Activated T-helper 17 cell treated with anti-CD3 and anti-CD28 coated beads, Interleukin-2, amount 50 U/mL, for 72 hours (primary cell): ENCODE data around the gene TADA2B. TPM values are rescaled to one million over a fixed set of nuclear protein-coding genes. Genes with fewer than 3 reads are reported as not detected.

Experiments used
- ATAC-seq: fragments of 150-1000 bp; cut with Tn5 transposase; replicated peaks from 2 replicates; pipeline ENCODE4 v1.10.0; 2021; ENCODE audit warnings: mild to moderate bottlenecking, moderate library complexity
- H3K27ac Mint-ChIP-seq: one replicate; pipeline ENCODE4 v1.8.0; 2022; ENCODE audit warnings: mixed read lengths
- H3K27me3 Mint-ChIP-seq: one replicate; pipeline ENCODE4 v1.8.0; 2022; ENCODE audit warnings: mixed read lengths
- H3K36me3 Mint-ChIP-seq: one replicate; pipeline ENCODE4 v1.8.0; 2022; ENCODE audit warnings: low read depth, mild to moderate bottlenecking, mixed read lengths
- H3K4me1 Mint-ChIP-seq: one replicate; pipeline ENCODE4 v1.8.0; 2022; ENCODE audit warnings: mixed read lengths
- H3K4me3 Mint-ChIP-seq: one replicate; pipeline ENCODE4 v1.8.0; 2022; ENCODE audit warnings: mild to moderate bottlenecking, mixed read lengths
- H3K9me3 Mint-ChIP-seq: one replicate; pipeline ENCODE4 v1.8.0; 2022; ENCODE audit warnings: mixed read lengths
- total RNA-seq, 2 donors: library from RNA; stranded (reverse); gene quantifications; one replicate each; pipeline ENCODE4 v1.2.3, GENCODE V29; 2022

TADA2B gene
- total RNA-seq, 2 donors from 2014 or later: 8.5 to 13.0 TPM

- Mint-ChIP-seq H3K4me3 (peak overlapping the region; percentile 85), H3K27me3 (no peaks in the 10 kb centered on the region), H3K4me1 (peaks cover 5% of the 10 kb centered on the region), H3K36me3 (no peaks in the 10 kb centered on the region), H3K9me3 (no peaks in the 10 kb centered on the region), H3K27ac (no peak overlapping the region)
- ATAC-seq: no peak
These were observed 61.3 kb downstream of the TADA2B start for GRCh38 chr4:7104366-7105031.

- no peak for ATAC-seq
- Mint-ChIP-seq H3K27me3 (no peaks in the 10 kb centered on the region), H3K4me1 (peaks cover 5% of the 10 kb centered on the region), H3K4me3 (no peak overlapping the region), H3K9me3 (no peaks in the 10 kb centered on the region), H3K36me3 (no peaks in the 10 kb centered on the region), H3K27ac (no peak overlapping the region)
These were observed 62.1 kb downstream of the TADA2B start for GRCh38 chr4:7105276-7105675.

- H3K4me1 Mint-ChIP-seq: no peaks in the 10 kb centered on the region
- no peaks in the 10 kb centered on the region for H3K36me3 Mint-ChIP-seq
- no peak overlapping the region for H3K4me3 Mint-ChIP-seq
- no peaks in the 10 kb centered on the region for H3K27me3 Mint-ChIP-seq
- H3K27ac Mint-ChIP-seq: no peak overlapping the region
- ATAC-seq: no peak
- H3K9me3 Mint-ChIP-seq: no peaks in the 10 kb centered on the region
These were observed 64.2 kb downstream of the TADA2B start for GRCh38 chr4:7107166-7107905.

Other genes starting within 250 kb of the TADA2B start
- gene TBC1D14, start 133.5 kb upstream of the TADA2B start, total RNA-seq: 10 to 100 TPM; 44.1 to 63.8 TPM
- gene GRPEL1, start 24.7 kb downstream of the TADA2B start, total RNA-seq: 10 to 100 TPM; 56.3 to 92.5 TPM
- gene SORCS2, start 149.2 kb downstream of the TADA2B start, total RNA-seq: under 1 TPM; 0.04 to 0.26 TPM